MM.1S (cell line): ENCODE results near the gene EMILIN2.

Source experiments
- CTCF ChIP-seq: fragments of 300-600 bp; sonication (generic); IDR thresholded peaks from 2 replicates; pipeline ENCODE4 v1.5.1; 2016; ENCODE audit warnings: antibody characterized with exemption, low read length, mixed read lengths
- EZH2 ChIP-seq: fragments of 300-600 bp; sonication (generic); optimal IDR thresholded peaks from 2 replicates; pipeline ENCODE3; 2017; ENCODE audit warnings: low read depth, mild to moderate bottlenecking, antibody characterized with exemption, low read length, mixed read lengths
- EZH2phosphoT487 ChIP-seq: fragments of 300-600 bp; sonication (generic); IDR thresholded peaks from 2 replicates; pipeline ENCODE4 v1.6.1; 2018; ENCODE audit warnings: antibody characterized with exemption, low read length

- no peak for TF ChIP-seq EZH2phosphoT487
- TF ChIP-seq CTCF: no peak
- TF ChIP-seq EZH2: no peak
These were observed 43.0 kb downstream of the EMILIN2 start for GRCh38 chr18:2889761-2890192.
